IMR-90 (cell line): ENCODE measurements around the gene KLHL8. TPM values are rescaled to one million over a fixed set of nuclear protein-coding genes. Genes with fewer than 3 reads are reported as not detected.

Source experiments
- ATAC-seq: fragments of 200-7000 bp; cut with Tn5 transposase; 2 replicates; pipeline ENCODE4 v1.9.1; 2020; ENCODE audit warnings: low read depth, mild to moderate bottlenecking, moderate library complexity
- BruUV-seq: library from RNA; stranded (reverse); fragments of 400-500 nt; replicated peaks from 2 replicates; lab custom pipeline; 2021; lab: Mats Ljungman, UMichigan
- CTCF ChIA-PET: fragments of 300-600 bp; formaldehyde crosslinking; extraction: SDS; loops from one replicate; lab custom pipeline; 2021; ENCODE audit warnings: antibody characterized with exemption; lab: Yijun Ruan, JAX
- POLR2A ChIA-PET: fragments of 300-600 bp; sonication (Branson Sonifier 250); formaldehyde crosslinking; loops from one replicate; lab custom pipeline; 2022; ENCODE audit warnings: antibody characterized with exemption; ENCODE audit not compliant: unreplicated experiment; lab: Charles Lee
- DNase-seq: peaks from one replicate; pipeline ENCODE4 v3.0.0; 2013
- H2AFZ ChIP-seq: replicated peaks from 2 replicates; pipeline ENCODE3; 2013; ENCODE audit warnings: low read length, mild to moderate bottlenecking; ENCODE audit not compliant: poor library complexity
- H2AK5ac ChIP-seq: 2 replicates; pipeline ENCODE4 v1.6.1; 2013; ENCODE audit warnings: low read depth, low read length, inconsistent platforms
- H2AK9ac ChIP-seq: replicated peaks from 2 replicates; pipeline ENCODE3; 2013; ENCODE audit warnings: mild to moderate bottlenecking, low read depth, low read length, moderate library complexity; ENCODE audit not compliant: poor library complexity
- H2BK120ac ChIP-seq: 2 replicates; pipeline ENCODE4 v1.6.1; 2013; ENCODE audit warnings: low read depth, low read length, inconsistent platforms
- H2BK15ac ChIP-seq: 3 replicates; pipeline ENCODE4 v1.6.1; 2013; ENCODE audit warnings: low read depth, low read length, inconsistent platforms
- H2BK20ac ChIP-seq: 2 replicates; pipeline ENCODE4 v1.6.1; 2013; ENCODE audit warnings: low read depth, mild to moderate bottlenecking, inconsistent platforms, low read length, moderate library complexity
- H2BK5ac ChIP-seq: 2 replicates; pipeline ENCODE4 v1.6.1; 2013; ENCODE audit warnings: mild to moderate bottlenecking, low read depth, low read length, inconsistent platforms; ENCODE audit not compliant: poor library complexity, severe bottlenecking
- H3K14ac ChIP-seq: replicated peaks from 2 replicates; pipeline ENCODE4 v1.6.1; 2013; ENCODE audit warnings: low read depth, low read length, inconsistent platforms
- H3K18ac ChIP-seq: 2 replicates; pipeline ENCODE4 v1.6.1; 2013; ENCODE audit warnings: low read depth, low read length, control low read depth
- H3K23ac ChIP-seq: 2 replicates; pipeline ENCODE4 v1.6.1; 2013; ENCODE audit warnings: low read depth, low read length, inconsistent platforms
- H3K27ac ChIP-seq: 2 replicates; pipeline ENCODE4 v1.5.1; 2013; ENCODE audit warnings: mild to moderate bottlenecking, control low read depth, low read length; ENCODE audit not compliant: insufficient read depth
- H3K27me3 ChIP-seq: 2 replicates; pipeline ENCODE4 v1.6.1; 2013; ENCODE audit warnings: low read length; ENCODE audit not compliant: control insufficient read depth, insufficient read depth
- H3K36me3 ChIP-seq: 2 replicates; pipeline ENCODE4 v1.6.1; 2013; ENCODE audit warnings: low read length, mixed read lengths; ENCODE audit not compliant: control insufficient read depth, insufficient read depth
- H3K4ac ChIP-seq: 2 replicates; pipeline ENCODE4 v1.6.1; 2013; ENCODE audit warnings: low read depth, low read length, inconsistent platforms
- H3K4me1 ChIP-seq: 2 replicates; pipeline ENCODE4 v1.6.1; 2013; ENCODE audit warnings: low read length, mixed read lengths; ENCODE audit not compliant: control insufficient read depth, insufficient read depth
- H3K4me2 ChIP-seq: 2 replicates; pipeline ENCODE4 v1.6.1; 2013; ENCODE audit warnings: low read depth, mild to moderate bottlenecking, control low read depth, low read length, moderate library complexity
- H3K4me3 ChIP-seq: 2 replicates; pipeline ENCODE4 v1.5.1; 2013; ENCODE audit warnings: low read depth, mild to moderate bottlenecking, control low read depth, low read length, moderate library complexity; ENCODE audit not compliant: insufficient read depth
- H3K56ac ChIP-seq: 2 replicates; pipeline ENCODE4 v1.6.1; 2013; ENCODE audit warnings: low read length, inconsistent platforms; ENCODE audit not compliant: insufficient read depth; ENCODE audit errors: extremely low read depth
- H3K79me1 ChIP-seq, 2 experiments: 2 replicates each; pipeline ENCODE4 v1.6.1; 2013; ENCODE audit warnings: low read length in 2 of 2, inconsistent platforms in 1 of 2, low read depth in 1 of 2
- H3K9ac ChIP-seq: 2 replicates; pipeline ENCODE4 v1.6.1; 2013; ENCODE audit warnings: low read depth, low read length, control low read depth
- H3K9me1 ChIP-seq: 2 replicates; pipeline ENCODE4 v1.6.1; 2013; ENCODE audit warnings: low read length, inconsistent platforms; ENCODE audit not compliant: insufficient read depth
- H3K9me3 ChIP-seq: 2 replicates; pipeline ENCODE4 v1.6.1; 2013; ENCODE audit warnings: low read length; ENCODE audit not compliant: control insufficient read depth, insufficient read depth
- H4K20me1 ChIP-seq: 2 replicates; pipeline ENCODE4 v1.6.1; 2013; ENCODE audit warnings: low read length, inconsistent platforms; ENCODE audit not compliant: insufficient read depth
- H4K5ac ChIP-seq: 2 replicates; pipeline ENCODE4 v1.6.1; 2013; ENCODE audit warnings: mild to moderate bottlenecking, low read depth, low read length, control low read depth
- H4K8ac ChIP-seq, 2 experiments: 2 replicates each; pipeline ENCODE4 v1.6.1; 2013; ENCODE audit warnings: low read depth in 2 of 2, low read length in 2 of 2, control low read depth in 1 of 2, inconsistent platforms in 1 of 2
- H4K91ac ChIP-seq: 2 replicates; pipeline ENCODE4 v1.6.1; 2013; ENCODE audit warnings: low read depth, low read length, inconsistent platforms; ENCODE audit not compliant: insufficient read depth
- BHLHE40 ChIP-seq: fragments of 150-350 bp; IDR thresholded peaks from 2 replicates; pipeline ENCODE4 v1.6.1; 2016; ENCODE audit warnings: mild to moderate bottlenecking, low read depth, low read length
- CEBPB ChIP-seq: IDR thresholded peaks from 2 replicates; pipeline ENCODE4 v1.6.1; 2012; ENCODE audit warnings: low read depth, low read length, improper control_type of control experiment
- FOS ChIP-seq: fragments of 150-350 bp; IDR thresholded peaks from 2 replicates; pipeline ENCODE4 v1.6.1; 2016; ENCODE audit warnings: low read depth, low read length
- MAFK ChIP-seq: IDR thresholded peaks from 2 replicates; pipeline ENCODE4 v1.6.1; 2012; ENCODE audit warnings: low read depth, low read length, improper control_type of control experiment
- MAZ ChIP-seq: IDR thresholded peaks from 2 replicates; pipeline ENCODE4 v1.6.1; 2012; ENCODE audit warnings: low read depth, mild to moderate bottlenecking, low read length, improper control_type of control experiment, moderate library complexity, borderline replicate concordance
- MXI1 ChIP-seq: IDR thresholded peaks from 2 replicates; pipeline ENCODE4 v1.6.1; 2012; ENCODE audit warnings: low read depth, mild to moderate bottlenecking, low read length, moderate library complexity, borderline replicate concordance
- NFE2L2 ChIP-seq: fragments of 150-350 bp; IDR thresholded peaks from 2 replicates; pipeline ENCODE4 v1.6.1; 2016; ENCODE audit warnings: low read depth, mild to moderate bottlenecking, low read length
- POLR2A ChIP-seq: IDR thresholded peaks from 2 replicates; pipeline ENCODE4 v1.6.1; 2012; ENCODE audit warnings: mild to moderate bottlenecking, low read depth, low read length
- RAD21 ChIP-seq: IDR thresholded peaks from 2 replicates; pipeline ENCODE4 v1.6.1; 2012; ENCODE audit warnings: low read length, improper control_type of control experiment
- RCOR1 ChIP-seq: IDR thresholded peaks from 2 replicates; pipeline ENCODE4 v1.6.1; 2012; ENCODE audit warnings: mild to moderate bottlenecking, low read length, improper control_type of control experiment; ENCODE audit not compliant: insufficient replicate concordance
- RFX5 ChIP-seq: IDR thresholded peaks from 2 replicates; pipeline ENCODE4 v1.8.0; 2012; ENCODE audit warnings: low read depth, mild to moderate bottlenecking, low read length, moderate library complexity
- SMC3 ChIP-seq: fragments of 150-350 bp; IDR thresholded peaks from 2 replicates; pipeline ENCODE4 v1.6.1; 2016; ENCODE audit warnings: low read depth, mild to moderate bottlenecking, antibody characterized with exemption, low read length, moderate library complexity
- WGBS, 2 experiments: methylation state at CpG; one replicate each; pipeline versions ENCODE4 v1.1.5 to v1.1.7; 2013; ENCODE audit warnings: missing lambda C conversion rate in 2 of 2; ENCODE audit not compliant: insufficient read length in 1 of 2; ENCODE audit errors: extremely low coverage in 2 of 2; 5-methylcytosine and 5-hydroxymethylcytosine counted together
- dilution Hi-C: fragments of 300-500 bp; cut with HindIII; formaldehyde crosslinking; loops from one replicate; pipeline ENCODE4 v1.14.3; 2018; ENCODE audit warnings: low sequenced_read_pairs; ENCODE audit not compliant: unreplicated experiment
- in situ Hi-C: fragments of 300-500 bp; cut with MboI; formaldehyde crosslinking; loops from 3 replicates; pipeline ENCODE4 v1.14.3; 2019; ENCODE audit warnings: low sequenced_read_pairs, inconsistent platforms, mixed read lengths
- intact Hi-C: fragments of 100-400 bp; cut with micrococcal nuclease; formaldehyde crosslinking; loops from 2 replicates; pipeline ENCODE4 v1.10.0; 2022
- polyA plus RNA-seq, 3 experiments: library from polyadenylated mRNA; depleted of rRNA; stranded (reverse); fragments of >200 nt; gene quantifications; 2 replicates each; pipeline ENCODE4 v1.2.3, GENCODE V29; 2012; ENCODE audit warnings: low replicate concordance in 1 of 3
- total RNA-seq: library from RNA; depleted of rRNA; stranded (reverse); fragments of >200 nt; gene quantifications from 2 replicates; pipeline ENCODE4 v1.2.3, GENCODE V29; 2012
- TF ChIP-seq, protein P1 (sequence below): fragments of 150-350 bp; IDR thresholded peaks from 2 replicates; pipeline ENCODE4 v1.6.1; 2016; ENCODE audit warnings: low read depth, mild to moderate bottlenecking, low read length, moderate library complexity, borderline replicate concordance
- TF ChIP-seq, protein P2 (sequence below): fragments of 150-350 bp; IDR thresholded peaks from 2 replicates; pipeline ENCODE4 v1.6.1; 2017; ENCODE audit warnings: mild to moderate bottlenecking, antibody characterized with exemption, low read length, low read depth

Gene KLHL8
- total and polyA plus RNA-seq, 2 of the 4 experiments (the other 2 are of a cell fraction), result 3.1 to 9.5 TPM

DNA sequence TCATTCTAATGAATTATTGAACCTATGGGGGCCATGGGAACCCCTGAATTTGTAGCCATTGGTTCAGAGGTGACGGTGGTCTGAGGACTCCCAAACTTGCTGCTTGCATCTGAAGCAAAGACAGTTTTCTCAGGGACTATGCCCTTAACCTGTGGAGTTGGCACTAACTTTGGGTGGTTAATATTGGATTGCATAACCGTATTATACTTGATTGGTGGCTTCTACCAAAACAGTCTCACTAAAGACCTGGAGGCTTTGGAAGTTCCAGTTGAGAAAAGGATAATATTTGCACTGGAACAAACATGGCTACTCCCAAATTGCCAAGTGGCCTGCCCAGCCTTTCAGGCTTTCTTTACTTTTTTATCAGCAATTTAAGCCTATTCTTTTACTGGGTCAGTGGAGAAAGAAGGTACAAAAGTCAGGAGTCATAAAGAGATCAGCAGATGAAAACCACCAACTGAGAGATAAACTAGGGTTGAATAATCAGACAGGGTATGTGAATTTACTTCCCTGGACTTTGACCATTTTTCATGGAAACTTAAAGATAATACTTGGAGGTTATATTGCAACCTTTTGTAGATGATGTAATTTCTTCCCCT lies 7.9 kb upstream of the KLHL8 start:
- Histone ChIP-seq H3K9ac (no peak overlapping the region), H3K9me3 (no peaks in the 10 kb centered on the region), H3K27ac (no peak overlapping the region), H2BK15ac (no peak overlapping the region), H4K8ac (no peak overlapping the region), H3K27me3 (no peaks in the 10 kb centered on the region), H4K5ac (no peak overlapping the region), H3K4ac (no peak overlapping the region), H4K20me1 (no peaks in the 10 kb centered on the region), H3K14ac (no peak overlapping the region), H2BK5ac (no peak overlapping the region), H3K23ac (no peak overlapping the region), H3K9me1 (no peaks in the 10 kb centered on the region), H2BK20ac (no peak overlapping the region), H3K36me3 (no peaks in the 10 kb centered on the region), H4K91ac (no peak overlapping the region), H2BK120ac (no peak overlapping the region), H3K18ac (no peak overlapping the region), H3K4me3 (no peak overlapping the region), H3K4me1 (no peaks in the 10 kb centered on the region), H3K79me1 (no peaks in the 10 kb centered on the region), H2AK9ac (no peak overlapping the region), H3K4me2 (no peak overlapping the region), H2AFZ (no peak overlapping the region), H2AK5ac (no peak overlapping the region), H3K56ac (no peak overlapping the region)
- BruUV-seq, result no TSS peak
- in situ Hi-C loops (loop anchor here (25.0 kb wide), 1 partner anchor 716 kb away; no protein-coding TSS in a partner anchor), intact Hi-C loops (no loop called here), dilution Hi-C loops (no loop called here)
- ATAC-seq (no peak), DNase-seq (no peak)
- 100% methylated on average over 1 of the region's 2 CpGs; no CpG with 5 or more reads in 1 of the 2 experiments for WGBS, 2 experiments
- TF ChIP-seq MAFK (no peak), CEBPB (no peak), MXI1 (no peak), RCOR1 (no peak), RAD21 (no peak), BHLHE40 (no peak), NFE2L2 (no peak), MAZ (no peak), POLR2A (no peak), RFX5 (no peak), FOS (no peak), SMC3 (no peak)
- TF ChIP-seq, protein P1, sequence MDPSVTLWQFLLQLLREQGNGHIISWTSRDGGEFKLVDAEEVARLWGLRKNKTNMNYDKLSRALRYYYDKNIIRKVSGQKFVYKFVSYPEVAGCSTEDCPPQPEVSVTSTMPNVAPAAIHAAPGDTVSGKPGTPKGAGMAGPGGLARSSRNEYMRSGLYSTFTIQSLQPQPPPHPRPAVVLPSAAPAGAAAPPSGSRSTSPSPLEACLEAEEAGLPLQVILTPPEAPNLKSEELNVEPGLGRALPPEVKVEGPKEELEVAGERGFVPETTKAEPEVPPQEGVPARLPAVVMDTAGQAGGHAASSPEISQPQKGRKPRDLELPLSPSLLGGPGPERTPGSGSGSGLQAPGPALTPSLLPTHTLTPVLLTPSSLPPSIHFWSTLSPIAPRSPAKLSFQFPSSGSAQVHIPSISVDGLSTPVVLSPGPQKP, result no peak
- TF ChIP-seq, protein P2, sequence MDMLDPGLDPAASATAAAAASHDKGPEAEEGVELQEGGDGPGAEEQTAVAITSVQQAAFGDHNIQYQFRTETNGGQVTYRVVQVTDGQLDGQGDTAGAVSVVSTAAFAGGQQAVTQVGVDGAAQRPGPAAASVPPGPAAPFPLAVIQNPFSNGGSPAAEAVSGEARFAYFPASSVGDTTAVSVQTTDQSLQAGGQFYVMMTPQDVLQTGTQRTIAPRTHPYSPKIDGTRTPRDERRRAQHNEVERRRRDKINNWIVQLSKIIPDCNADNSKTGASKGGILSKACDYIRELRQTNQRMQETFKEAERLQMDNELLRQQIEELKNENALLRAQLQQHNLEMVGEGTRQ, result no peak
- ChIA-PET POLR2A (no interaction called here), CTCF (interaction anchor here (1.5 kb wide), 1 partner anchor 307 kb away, joined by 3 read pairs; no protein-coding TSS in a partner anchor)
